Neural cell (in vitro differentiated cells): ENCODE results near the gene ZMIZ2. TPM values are rescaled to one million over a fixed set of nuclear protein-coding genes. Genes with fewer than 3 reads are reported as not detected.

ENCODE experiments used
- H2AFZ ChIP-seq: fragments of 200-600, 300-800 bp; sonication (generic), shearing (Covaris generic); 2 replicates; pipeline ENCODE4 v1.6.0; 2014; ENCODE audit warnings: low read depth, mild to moderate bottlenecking, antibody characterized with exemption, low read length, moderate library complexity
- H3F3A ChIP-seq: fragments of 200-600 bp; shearing (Covaris generic); 2 replicates; pipeline ENCODE4 v1.6.1; 2016; ENCODE audit warnings: mild to moderate bottlenecking, moderate library complexity, mixed read lengths, antibody characterized with exemption, low read length; ENCODE audit not compliant: insufficient read depth, poor library complexity, severe bottlenecking
- H3K27ac ChIP-seq: fragments of 200-600, 300-800 bp; sonication (generic), shearing (Covaris generic); 2 replicates; pipeline ENCODE4 v1.5.1; 2014; ENCODE audit warnings: mild to moderate bottlenecking, low read length, moderate library complexity
- H3K27me3 ChIP-seq: fragments of 300-800, 200-600 bp; sonication (generic), shearing (Covaris generic); 2 replicates; pipeline ENCODE4 v1.6.0; 2014; ENCODE audit warnings: mild to moderate bottlenecking, low read depth, low read length, moderate library complexity; ENCODE audit not compliant: insufficient read depth
- H3K36me3 ChIP-seq: fragments of 300-800, 200-600 bp; sonication (generic), shearing (Covaris generic); 2 replicates; pipeline ENCODE4 v1.5.1; 2014; ENCODE audit warnings: mild to moderate bottlenecking, antibody characterized with exemption, low read length, moderate library complexity; ENCODE audit not compliant: insufficient read depth
- H3K4me2 ChIP-seq: fragments of 300-800, 200-600 bp; sonication (generic), shearing (Covaris generic); 2 replicates; pipeline ENCODE4 v1.6.0; 2014; ENCODE audit warnings: mild to moderate bottlenecking, low read length
- H3K4me3 ChIP-seq: fragments of 300-800, 200-600 bp; sonication (generic), shearing (Covaris generic); 2 replicates; pipeline ENCODE4 v1.5.1; 2014; ENCODE audit warnings: mild to moderate bottlenecking, low read length, moderate library complexity
- H3K79me2 ChIP-seq: fragments of 200-600 bp; shearing (Covaris generic); replicated peaks from 2 replicates; pipeline ENCODE4 v1.6.0; 2014; ENCODE audit warnings: mild to moderate bottlenecking, low read length, moderate library complexity; ENCODE audit not compliant: insufficient read depth
- H3K9ac ChIP-seq: fragments of 300-800, 200-600 bp; sonication (generic), shearing (Covaris generic); 2 replicates; pipeline ENCODE4 v1.6.1; 2016; ENCODE audit warnings: mild to moderate bottlenecking, low read length, mixed read lengths
- H3K9me2 ChIP-seq: fragments of 200-600 bp; shearing (Covaris generic); 2 replicates; pipeline ENCODE4 v1.6.1; 2016; ENCODE audit warnings: mild to moderate bottlenecking, low read length, mixed read lengths; ENCODE audit not compliant: insufficient read depth
- H3K9me3 ChIP-seq: fragments of 200-600, 300-800 bp; sonication (generic), shearing (Covaris generic); 2 replicates; pipeline ENCODE4 v1.6.1; 2016; ENCODE audit warnings: mild to moderate bottlenecking, mixed run types, low read length, moderate library complexity, mixed read lengths
- H4K20me1 ChIP-seq: fragments of 200-600 bp; shearing (Covaris generic); 2 replicates; pipeline ENCODE4 v1.6.1; 2016; ENCODE audit warnings: mild to moderate bottlenecking, mixed run types; ENCODE audit not compliant: insufficient read depth
- CTCF ChIP-seq: fragments of 450-650 bp; IDR thresholded peaks from 2 replicates; pipeline ENCODE4 v1.5.1; 2014; ENCODE audit warnings: antibody characterized with exemption, mild to moderate bottlenecking, moderate library complexity; ENCODE audit not compliant: poor library complexity, severe bottlenecking
- EP300 ChIP-seq: fragments of 450-650 bp; conservative IDR thresholded peaks from 2 replicates; pipeline ENCODE4 v1.6.1; 2014; ENCODE audit warnings: antibody characterized with exemption, mild to moderate bottlenecking, moderate library complexity; ENCODE audit not compliant: poor library complexity, severe bottlenecking
- EZH2 ChIP-seq: fragments of 200-600, 300-800 bp; shearing (Covaris generic), sonication (generic); IDR thresholded peaks from 2 replicates; pipeline ENCODE4 v1.6.1; 2014; ENCODE audit warnings: antibody characterized with exemption, low read length, borderline replicate concordance, mild to moderate bottlenecking; ENCODE audit not compliant: insufficient read depth, poor library complexity, severe bottlenecking
- MXI1 ChIP-seq: fragments of 450-650 bp; conservative IDR thresholded peaks from 2 replicates; pipeline ENCODE4 v1.6.1; 2014; ENCODE audit warnings: antibody characterized with exemption, mild to moderate bottlenecking; ENCODE audit not compliant: poor library complexity, severe bottlenecking
- POLR2AphosphoS5 ChIP-seq: IDR thresholded peaks from 2 replicates; pipeline ENCODE4 v1.6.1; 2012
- RAD21 ChIP-seq: fragments of 450-650 bp; conservative IDR thresholded peaks from 2 replicates; pipeline ENCODE4 v1.6.1; 2014; ENCODE audit warnings: antibody characterized with exemption, mild to moderate bottlenecking, moderate library complexity
- REST ChIP-seq: IDR thresholded peaks from 2 replicates; pipeline ENCODE4 v1.6.1; 2012; ENCODE audit warnings: borderline replicate concordance
- SMC3 ChIP-seq: fragments of 450-650 bp; conservative IDR thresholded peaks from 2 replicates; pipeline ENCODE4 v1.6.1; 2014; ENCODE audit warnings: antibody characterized with exemption, mild to moderate bottlenecking, moderate library complexity; ENCODE audit not compliant: poor library complexity
- TAF1 ChIP-seq: IDR thresholded peaks from 2 replicates; pipeline ENCODE4 v1.6.1; 2012; ENCODE audit warnings: low read depth
- polyA plus RNA-seq: library from polyadenylated mRNA; depleted of rRNA; stranded (reverse); fragments of >200 nt; gene quantifications from 2 replicates; pipeline ENCODE4 v1.2.3, GENCODE V29; 2014

The ZMIZ2 gene
- polyA plus RNA-seq, 1 donor from 2014 or later, result 18.3 TPM

- no peaks in the 10 kb centered on the region for H3K36me3 ChIP-seq
- no peak overlapping the region for H3K4me2 ChIP-seq
- TF ChIP-seq CTCF (no peak), TAF1 (no peak), EP300 (no peak), RAD21 (no peak), MXI1 (no peak), SMC3 (no peak), EZH2 (no peak), REST (no peak), POLR2AphosphoS5 (no peak)
- no peak overlapping the region for H3K9ac ChIP-seq
- H3K9me2 ChIP-seq, result no peaks in the 10 kb centered on the region
- no peaks in the 10 kb centered on the region for H4K20me1 ChIP-seq
- no peaks in the 10 kb centered on the region for H3F3A ChIP-seq
- H3K79me2 ChIP-seq, result no peaks in the 10 kb centered on the region
- H3K9me3 ChIP-seq, result no peaks in the 10 kb centered on the region
- no peak overlapping the region for H3K4me3 ChIP-seq
- no peak overlapping the region for H2AFZ ChIP-seq
- no peaks in the 10 kb centered on the region for H3K27me3 ChIP-seq
- H3K27ac ChIP-seq, result no peak overlapping the region
These were observed 13.1 kb upstream of the ZMIZ2 start for GRCh38 chr7:44735403-44736165.

GRCh38 chr7:44736896-44737295, 11.8 kb upstream of the ZMIZ2 start:
- no peak overlapping the region for H3K27ac ChIP-seq
- no peaks in the 10 kb centered on the region for H3F3A ChIP-seq
- H3K36me3 ChIP-seq, result no peaks in the 10 kb centered on the region
- TF ChIP-seq EP300 (no peak), TAF1 (no peak), RAD21 (no peak), CTCF (no peak), MXI1 (no peak), SMC3 (no peak), POLR2AphosphoS5 (no peak), REST (no peak), EZH2 (no peak)
- H3K27me3 ChIP-seq, result no peaks in the 10 kb centered on the region
- no peaks in the 10 kb centered on the region for H3K9me3 ChIP-seq
- no peaks in the 10 kb centered on the region for H3K9me2 ChIP-seq
- H2AFZ ChIP-seq, result no peak overlapping the region
- no peak overlapping the region for H3K4me3 ChIP-seq
- no peaks in the 10 kb centered on the region for H4K20me1 ChIP-seq
- H3K79me2 ChIP-seq, result no peaks in the 10 kb centered on the region
- H3K9ac ChIP-seq, result no peak overlapping the region
- H3K4me2 ChIP-seq, result no peak overlapping the region
